Ishikawa (cell line): Measurements from ENCODE around the gene CASK.

Experiments used
- CREB1 ChIP-seq: IDR thresholded peaks from 2 replicates; pipeline ENCODE4 v1.6.1; 2012; ENCODE audit warnings: low read depth
- NFIC ChIP-seq: IDR thresholded peaks from 2 replicates; pipeline ENCODE4 v1.6.1; 2012
- ZBTB7A ChIP-seq: IDR thresholded peaks from 2 replicates; pipeline ENCODE4 v1.6.1; 2012; ENCODE audit warnings: low read depth

DNA sequence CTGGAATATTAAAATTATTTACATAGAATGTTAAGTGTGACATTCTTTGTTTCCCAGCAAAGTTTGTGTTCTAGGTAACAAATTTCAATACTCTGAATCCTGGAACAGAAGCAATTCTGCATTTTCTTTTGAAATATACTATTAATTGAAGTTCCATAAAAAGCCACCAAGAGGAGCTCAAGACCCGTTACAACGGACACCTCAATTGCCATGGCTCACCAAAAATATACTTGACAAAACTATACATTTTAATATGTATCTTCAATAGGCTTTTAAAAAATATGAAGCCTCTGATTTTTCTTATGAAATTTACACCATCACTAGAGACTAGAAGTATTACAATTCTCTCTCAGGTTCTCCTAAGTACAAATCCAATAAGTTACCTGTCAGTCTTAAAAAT is 364.8 kb downstream of the CASK start:
- TF ChIP-seq NFIC (no peak), ZBTB7A (no peak), CREB1 (no peak)
